Ramos (cell line): ENCODE data around the gene ZNF618.
"Not testable (repeated sequence)": the region's sequence is repeated elsewhere in the genome, so short reads cannot be mapped to it uniquely, and the experiment has no call there.

Experiments
- in situ Hi-C: fragments of 300-500 bp; cut with MboI; formaldehyde crosslinking; loops from one replicate; pipeline ENCODE4 v1.14.3; 2022; ENCODE audit warnings: low sequenced_read_pairs; ENCODE audit not compliant: unreplicated experiment

Gene ZNF618

DNA sequence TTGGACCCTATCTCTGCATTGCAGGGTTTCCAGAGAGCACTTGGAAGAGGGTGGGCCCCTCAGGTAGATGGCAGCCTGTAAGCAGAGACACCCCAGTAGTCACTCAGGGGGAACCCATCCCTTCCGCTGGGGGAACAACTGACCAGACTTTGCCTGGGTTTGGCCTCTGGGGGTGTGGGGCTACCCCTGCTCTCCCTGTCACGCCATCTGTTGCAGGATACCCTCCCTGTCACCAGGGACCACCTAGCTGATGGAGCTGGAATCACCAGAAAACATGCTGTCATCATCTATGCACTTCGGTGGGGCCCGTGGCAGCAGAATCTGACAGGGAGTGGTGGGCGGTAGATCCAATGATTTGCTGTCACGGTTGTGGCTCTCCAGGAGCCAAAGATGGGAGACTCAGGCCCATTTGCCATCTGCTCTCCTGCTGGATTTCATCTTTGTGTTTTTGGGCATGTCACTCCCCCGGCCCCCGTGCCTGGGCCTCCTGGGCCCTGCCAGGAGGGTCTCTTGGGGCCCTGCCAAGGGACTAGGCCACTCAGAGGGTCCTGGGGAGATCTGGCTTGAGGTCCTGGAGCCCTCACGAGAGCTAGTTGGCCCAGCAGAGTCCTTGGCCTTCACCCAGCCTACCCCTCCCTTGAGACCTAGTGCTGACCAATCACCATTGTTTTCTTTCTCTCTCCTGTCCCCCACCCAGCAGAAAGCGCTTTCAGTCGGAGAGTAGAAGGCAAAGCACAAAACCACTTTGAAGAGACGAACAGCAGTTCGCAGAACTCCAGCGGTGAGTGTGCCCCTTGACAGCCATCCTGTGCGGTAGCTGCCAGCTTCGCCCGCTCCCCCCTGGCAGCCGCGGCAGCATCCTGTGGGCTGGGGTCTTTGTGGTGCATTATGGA, 156.1 kb downstream of the ZNF618 start:
- in situ Hi-C loops, result no loop called here

DNA sequence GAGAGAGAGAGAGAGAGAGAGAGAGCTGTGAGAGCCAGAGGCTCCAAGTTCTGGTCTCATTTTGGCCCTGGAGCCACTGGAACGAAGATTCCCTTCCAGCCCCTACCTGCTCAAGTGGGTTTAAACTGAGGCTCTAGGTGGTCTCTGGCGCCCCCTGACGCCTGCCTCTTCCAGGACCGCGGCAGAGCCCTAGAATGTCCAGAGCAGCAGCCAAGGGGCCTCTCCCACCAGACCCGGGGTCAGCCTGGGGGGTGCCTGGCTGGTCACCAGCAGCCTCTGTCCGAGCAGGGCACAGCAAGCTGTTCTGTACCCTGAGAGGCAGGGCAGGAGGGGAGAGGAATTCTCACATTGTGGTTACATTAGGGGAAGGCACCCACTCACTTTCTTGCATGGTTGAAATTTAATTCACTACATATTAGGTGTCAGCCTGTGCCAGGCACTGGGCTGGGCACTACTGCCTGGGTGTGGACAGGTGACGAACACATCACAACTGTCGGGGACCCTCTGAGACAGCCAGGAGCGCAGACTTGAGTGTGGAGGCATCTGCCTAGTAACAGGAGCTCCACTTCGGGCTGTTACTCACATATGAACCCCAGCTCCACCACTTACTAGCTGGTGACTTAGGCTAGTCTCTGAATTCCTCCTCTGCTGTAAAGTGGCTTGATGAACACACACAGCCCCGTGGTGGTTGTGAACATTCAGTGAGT, 157.4 kb downstream of the ZNF618 start:
- in situ Hi-C loops, result no loop called here

DNA sequence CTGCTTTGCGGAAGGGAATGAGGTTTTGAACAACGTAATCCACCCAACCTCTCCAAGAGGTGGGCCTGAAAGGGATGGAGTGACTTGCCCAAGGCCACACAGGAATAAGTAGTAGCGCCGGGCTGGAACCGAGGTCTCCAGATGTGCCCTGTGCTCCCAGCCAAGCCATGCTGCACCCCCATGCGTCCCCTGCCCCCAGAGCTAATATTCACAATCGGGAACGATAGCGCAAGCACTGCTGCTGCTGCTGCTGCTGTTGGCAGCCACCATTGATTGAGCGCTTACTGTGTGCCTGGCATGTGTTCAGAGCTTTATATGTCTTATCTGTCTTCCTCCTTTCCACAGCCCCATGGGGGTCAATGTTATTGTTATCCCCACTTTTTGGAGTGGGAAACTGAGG, 158.1 kb downstream of the ZNF618 start:
- in situ Hi-C loops, result no loop called here

DNA sequence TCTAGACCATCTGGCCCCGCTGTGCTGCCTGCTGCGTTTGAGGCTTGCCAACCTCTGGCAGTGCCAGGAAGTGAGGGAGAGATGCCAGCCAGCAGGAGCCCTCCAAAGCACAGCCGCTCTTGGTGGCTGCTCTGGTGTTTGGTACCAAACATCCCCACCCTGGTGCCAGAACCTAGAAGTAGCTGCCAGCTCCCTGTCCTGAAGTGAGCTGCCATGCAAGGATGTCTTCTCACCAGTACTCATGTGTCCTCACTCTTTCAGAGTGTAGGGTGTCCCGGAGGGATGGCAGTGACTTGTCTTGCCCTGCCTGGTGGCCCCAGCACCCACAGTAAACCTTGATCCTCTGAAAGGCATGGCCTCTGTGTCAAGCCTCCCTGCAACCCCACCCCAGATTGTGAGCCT, 158.6 kb downstream of the ZNF618 start:
- in situ Hi-C loops, result no loop called here

DNA sequence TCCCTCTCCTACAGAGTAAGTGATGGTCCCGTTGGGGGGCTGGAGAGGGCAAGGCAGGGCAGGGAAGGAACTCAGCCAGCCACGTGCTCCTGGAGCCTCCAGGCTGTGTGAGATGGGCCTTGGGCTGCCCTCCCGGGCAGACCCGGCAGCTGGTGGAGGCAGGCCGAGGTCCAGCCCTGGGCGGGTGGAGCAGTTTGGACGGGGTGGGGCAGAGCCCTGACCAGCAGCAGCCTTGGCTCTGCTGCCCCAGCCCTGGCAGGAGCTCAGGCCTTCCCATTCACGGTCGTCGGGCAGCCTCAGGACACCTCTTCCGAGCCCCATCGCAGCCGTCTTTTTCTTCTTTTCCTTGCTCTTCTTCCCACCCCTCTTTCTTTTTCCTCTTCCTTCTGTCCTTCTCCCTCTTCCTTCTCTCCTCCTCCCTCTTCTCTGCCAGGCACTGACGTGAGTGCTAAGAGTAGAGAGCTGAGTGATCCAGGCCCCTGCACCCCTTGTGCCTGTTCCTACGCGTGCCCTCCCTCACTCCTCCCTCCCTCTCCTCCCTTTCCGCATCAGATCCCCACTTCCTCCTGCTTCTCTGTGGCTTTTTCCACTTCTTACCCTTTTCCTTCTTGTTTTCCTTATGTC, 159.2 kb downstream of the ZNF618 start:
- in situ Hi-C loops, result no loop called here

DNA sequence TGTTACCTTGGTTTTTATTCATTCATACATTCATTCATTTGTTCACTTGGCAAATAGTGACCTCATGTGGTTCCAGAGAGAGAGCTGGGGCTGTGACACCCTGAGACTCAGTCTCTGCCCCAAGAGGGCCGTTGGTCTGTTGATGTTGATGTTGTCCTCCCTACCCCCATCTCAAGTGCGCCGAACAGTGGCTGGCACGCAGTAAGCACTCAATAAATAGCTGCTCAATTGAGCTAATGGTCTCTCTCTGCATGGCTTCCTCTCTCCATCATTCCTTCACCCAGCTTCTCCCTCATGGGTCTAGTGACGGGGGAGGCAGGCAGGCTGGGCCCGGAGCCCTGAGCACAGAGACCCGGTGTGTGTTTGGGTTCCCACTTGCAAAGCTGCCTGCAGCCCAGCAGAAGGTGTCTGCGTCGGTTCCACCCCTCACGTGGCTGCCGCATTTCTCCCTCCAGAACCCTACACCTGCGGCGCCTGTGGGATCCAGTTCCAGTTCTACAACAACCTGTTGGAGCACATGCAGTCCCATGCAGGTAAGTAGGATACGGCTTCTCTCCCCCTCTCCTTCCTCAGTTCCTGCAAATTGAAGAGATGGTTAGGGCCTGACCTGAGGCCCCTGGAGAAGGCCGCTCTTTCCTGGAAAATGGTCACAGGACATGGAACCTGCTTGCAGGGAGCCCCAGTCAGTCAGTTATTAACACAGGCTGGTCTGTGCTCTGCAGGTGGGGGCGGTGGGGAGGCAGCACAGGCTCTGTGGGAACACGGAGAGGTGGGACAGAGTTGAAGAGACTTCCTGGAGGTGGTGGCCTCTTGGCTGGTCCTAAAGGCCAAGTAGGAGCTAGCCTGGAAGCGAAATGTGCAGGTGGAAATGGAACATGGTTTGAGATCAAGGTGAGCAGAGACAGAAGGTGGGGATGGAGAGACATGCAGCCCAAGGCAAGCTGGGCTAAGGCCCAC, 160.0 kb downstream of the ZNF618 start:
- in situ Hi-C loops, result no loop called here

DNA sequence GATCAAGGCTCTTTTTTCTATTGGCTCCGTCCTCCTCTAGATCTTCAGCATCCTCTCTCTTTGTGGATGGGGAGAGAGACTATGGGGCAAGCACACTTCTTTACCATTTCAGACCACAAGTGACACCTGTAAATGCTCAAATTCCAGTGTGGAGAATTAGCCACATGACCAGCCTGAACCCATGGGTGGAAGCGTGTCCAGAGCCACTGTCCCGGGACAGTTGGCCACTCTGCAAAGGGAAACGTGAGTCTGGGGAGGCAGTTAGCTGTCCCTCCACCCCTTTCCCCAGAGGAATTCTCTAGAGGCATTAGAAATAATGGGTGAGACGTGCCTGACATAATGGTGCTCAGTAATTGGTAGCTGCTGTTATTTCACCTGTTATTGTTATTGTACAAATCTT, 161.1 kb downstream of the ZNF618 start:
- in situ Hi-C loops, result no loop called here

DNA sequence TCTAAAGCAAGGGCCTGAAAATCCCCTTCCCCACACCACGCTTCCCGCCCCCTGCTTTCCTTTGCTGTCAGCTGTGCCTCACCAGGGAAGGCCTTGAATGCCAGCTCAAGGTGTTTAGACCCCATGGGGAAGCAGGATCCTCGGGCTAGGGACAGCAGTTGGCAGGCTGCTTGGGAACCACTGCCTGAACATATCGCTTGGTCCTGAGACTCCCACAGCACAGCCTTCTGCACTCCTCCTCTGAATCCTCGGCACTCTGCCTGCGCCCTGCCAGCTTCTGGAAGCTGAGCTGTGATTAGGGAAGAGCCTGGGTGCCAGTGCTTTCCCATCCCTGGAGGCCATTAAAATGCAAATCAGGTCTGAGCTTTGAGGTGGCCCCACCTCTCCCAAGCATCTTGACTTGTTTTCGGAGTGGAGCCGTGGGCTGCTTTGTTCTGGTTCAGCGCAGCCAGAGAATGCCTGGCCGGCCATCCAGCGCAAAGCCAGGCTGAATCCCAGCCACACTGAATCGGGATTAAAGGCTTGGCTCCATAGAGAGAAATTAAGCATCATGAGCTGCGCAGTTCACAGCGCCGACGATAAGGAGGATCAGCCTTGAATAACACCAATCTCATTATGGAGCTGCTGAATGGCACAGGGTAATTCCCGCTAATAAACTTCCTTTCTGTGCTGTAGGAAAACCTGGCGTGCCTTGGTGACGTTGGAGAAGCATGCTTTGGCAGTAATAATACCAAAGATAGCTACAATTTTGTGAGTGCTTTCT, 162.0 kb downstream of the ZNF618 start:
- in situ Hi-C loops, result no loop called here

DNA sequence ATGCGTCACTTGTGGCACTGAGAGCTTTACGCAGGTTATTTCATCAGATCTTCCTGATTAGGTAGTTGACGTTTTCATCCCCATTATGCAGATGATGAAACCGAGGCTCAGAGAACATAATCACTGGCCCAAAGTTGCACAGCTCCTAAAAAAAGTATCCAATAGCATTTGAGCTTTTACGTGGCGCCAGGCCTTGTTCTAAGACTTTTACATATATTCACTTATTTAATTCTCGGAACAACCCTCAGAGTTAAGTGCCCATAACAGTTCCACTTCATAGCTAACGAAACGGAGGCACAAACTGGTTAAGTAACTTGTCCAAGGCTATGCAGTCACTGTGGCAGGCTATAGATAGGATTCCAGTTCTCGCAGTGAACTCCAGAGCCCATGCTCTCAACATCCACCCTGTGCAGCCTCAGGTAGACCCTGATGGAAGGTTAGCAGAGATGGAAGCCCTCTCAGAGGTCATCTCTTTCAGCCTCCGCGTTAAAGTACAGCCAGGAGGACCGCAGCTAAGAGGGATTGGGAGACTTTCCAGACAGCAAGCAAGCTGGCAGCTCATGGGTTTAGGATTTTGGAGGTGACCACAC, 162.7 kb downstream of the ZNF618 start:
- in situ Hi-C loops, result no loop called here

DNA sequence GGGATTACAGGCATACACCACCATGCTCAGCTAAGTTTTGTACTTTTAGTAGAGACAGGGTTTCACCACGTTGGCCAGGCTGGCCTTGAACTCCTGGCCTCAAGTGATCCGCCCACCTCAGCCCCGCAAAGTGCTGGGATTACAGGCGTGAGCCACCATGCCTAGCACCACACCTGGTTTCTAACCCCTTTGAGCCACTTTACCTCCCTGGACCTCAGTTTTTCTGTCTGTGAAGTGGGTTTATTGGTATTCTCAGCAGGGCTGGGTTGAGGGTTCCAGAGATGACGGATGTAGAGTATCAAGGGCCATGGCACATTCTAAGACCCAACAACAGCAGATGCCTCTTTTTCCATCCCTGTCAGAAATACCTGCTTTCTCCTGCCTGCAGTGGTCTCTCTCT, 163.4 kb downstream of the ZNF618 start:
- in situ Hi-C loops, result no loop called here

DNA sequence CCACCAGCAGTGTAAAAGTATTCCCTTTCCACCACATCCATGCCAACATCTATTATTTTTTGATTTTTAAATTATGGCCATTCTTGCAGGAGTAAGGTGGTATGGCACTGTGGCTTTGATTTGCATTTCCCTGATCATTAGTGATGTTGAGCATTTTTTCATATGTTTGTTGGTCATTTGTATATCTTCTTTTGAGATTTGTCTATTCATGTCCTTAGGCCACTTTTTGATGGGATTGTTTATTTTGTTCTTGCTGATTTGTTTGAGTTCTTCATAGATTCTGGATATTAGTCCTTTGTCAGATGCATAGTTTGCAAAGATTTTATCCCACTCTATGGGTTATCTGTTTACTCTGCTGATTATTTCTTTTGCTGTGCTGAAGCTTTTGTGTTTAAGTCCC, 167.6 kb downstream of the ZNF618 start:
- in situ Hi-C loops, result not testable (repeated sequence)

DNA sequence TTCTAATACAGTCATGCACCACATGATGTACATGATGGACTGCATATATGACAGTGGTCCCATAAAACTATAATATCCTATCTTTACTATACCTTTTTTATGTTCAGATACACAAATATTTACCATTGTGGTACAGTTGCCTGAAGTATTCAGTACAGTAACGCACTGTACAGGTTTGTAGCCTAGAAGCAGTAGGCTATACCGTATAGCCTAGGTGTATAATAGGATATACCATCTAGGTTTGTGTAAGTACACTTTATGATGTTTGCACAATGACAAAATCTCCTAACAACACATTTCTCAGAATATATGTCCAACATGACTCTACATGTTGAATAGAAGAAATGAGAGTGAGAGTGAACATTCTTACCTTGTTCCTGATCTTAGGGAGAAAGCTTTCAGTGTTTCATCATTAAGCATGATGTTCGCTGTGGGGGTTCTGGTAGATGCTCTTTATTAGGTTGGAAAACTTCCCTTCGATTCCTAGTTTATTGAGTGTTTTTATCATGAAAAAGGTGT, 170.2 kb downstream of the ZNF618 start:
- in situ Hi-C loops, result no loop called here

DNA sequence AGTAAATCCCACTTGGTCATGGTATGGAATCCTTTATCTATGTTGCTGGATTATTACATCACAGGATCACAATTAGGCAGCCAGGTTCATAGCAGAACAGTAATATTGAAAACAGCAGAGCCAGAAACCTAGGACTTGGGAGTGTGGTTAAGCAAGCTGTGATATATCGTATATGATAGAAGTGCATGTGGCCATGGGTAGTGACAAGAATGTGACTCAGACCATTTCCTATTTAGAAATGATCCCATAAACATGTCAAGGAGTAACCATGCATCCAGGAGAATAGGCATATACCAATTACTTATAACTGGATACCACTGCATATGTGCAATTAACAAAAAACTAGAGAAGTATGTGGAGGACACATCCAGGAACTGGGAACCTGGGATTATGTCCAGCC, 170.8 kb downstream of the ZNF618 start:
- in situ Hi-C loops, result no loop called here

DNA sequence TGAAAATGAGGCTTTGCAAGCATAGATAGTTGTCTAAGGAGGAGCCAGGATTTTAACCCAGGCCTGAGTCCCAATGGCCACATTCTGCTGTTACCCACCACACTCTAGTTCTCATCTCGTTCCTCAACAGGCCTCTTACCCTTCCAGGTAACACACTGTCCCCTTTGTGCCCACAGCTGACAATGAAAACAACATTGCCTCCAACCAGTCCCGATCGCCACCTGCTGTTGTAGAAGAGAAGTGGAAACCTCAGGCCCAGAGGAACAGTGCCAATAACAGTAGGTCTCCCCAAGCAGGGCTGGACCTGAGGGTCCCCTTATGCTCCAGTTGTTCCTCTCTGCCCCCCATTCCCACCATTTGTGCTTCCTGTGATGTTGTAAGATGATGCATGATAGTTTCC, 171.6 kb downstream of the ZNF618 start:
- in situ Hi-C loops, result no loop called here

DNA sequence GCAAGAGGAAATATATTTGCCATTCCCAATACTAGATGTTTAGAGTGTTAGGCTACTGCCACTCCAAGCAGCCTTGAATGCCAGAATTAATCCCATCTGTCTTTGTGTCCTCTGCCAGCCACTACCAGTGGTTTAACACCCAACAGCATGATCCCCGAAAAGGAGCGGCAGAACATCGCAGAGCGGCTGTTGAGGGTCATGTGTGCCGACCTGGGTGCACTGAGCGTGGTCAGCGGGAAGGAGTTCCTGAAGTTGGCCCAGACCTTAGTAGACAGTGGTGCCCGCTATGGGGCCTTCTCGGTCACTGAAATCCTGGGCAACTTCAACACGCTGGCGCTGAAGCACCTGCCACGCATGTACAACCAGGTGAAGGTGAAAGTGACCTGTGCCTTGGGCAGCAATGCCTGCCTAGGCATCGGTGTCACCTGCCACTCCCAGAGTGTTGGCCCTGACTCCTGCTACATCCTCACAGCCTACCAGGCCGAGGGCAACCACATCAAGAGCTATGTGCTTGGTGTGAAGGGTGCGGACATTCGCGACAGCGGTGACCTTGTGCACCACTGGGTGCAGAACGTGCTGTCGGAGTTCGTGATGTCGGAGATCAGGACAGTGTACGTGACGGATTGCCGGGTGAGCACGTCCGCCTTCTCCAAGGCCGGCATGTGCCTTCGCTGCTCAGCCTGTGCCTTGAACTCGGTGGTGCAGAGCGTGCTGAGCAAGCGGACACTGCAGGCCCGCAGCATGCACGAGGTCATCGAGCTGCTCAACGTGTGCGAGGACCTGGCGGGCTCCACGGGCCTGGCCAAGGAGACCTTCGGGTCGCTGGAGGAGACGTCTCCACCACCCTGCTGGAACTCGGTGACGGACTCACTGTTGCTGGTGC, 172.7 kb downstream of the ZNF618 start:
- in situ Hi-C loops, result no loop called here

DNA sequence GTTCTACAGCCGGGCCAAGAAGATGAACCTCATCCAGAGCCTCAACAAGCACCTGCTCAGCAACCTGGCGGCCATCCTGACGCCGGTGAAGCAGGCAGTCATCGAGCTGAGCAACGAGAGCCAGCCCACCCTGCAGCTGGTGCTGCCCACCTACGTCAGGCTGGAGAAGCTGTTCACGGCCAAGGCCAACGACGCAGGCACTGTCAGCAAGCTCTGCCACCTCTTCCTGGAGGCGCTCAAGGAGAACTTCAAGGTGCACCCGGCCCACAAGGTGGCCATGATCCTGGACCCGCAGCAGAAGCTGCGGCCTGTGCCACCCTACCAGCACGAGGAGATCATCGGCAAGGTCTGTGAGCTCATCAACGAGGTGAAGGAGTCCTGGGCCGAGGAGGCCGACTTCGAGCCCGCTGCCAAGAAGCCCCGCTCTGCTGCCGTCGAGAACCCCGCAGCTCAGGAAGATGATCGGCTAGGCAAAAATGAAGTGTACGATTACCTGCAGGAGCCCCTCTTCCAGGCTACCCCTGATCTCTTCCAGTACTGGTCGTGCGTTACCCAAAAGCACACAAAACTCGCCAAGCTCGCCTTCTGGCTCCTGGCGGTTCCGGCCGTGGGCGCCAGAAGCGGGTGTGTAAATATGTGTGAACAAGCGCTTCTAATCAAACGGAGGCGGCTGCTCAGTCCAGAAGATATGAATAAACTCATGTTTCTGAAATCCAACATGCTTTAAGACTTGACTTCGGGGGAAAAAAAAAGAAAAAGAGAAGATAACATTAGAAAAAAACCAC, 173.5 kb downstream of the ZNF618 start:
- in situ Hi-C loops, result no loop called here

DNA sequence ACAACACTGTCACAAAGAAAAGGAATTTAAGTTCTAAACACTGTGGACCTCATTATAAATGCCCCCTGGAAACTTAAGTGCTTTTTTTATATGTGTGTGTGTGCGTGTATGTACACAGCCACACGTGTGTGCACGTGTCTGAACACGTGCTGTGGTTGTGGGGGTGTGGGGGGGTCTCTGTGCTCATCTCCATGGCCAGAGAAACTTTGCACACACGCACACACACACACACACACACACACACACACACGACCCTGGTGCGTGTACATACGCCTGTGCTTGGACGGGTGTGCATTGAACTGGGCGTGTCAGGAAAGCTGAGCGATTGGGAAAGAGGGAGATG, 174.1 kb downstream of the ZNF618 start:
- in situ Hi-C loops, result no loop called here
